Activated CD8-positive, alpha-beta memory T cell treated with anti-CD3 and anti-CD28 coated beads for 36 hours (primary cell): Measurements from ENCODE around the gene ATP9A. TPM values are rescaled to one million over a fixed set of nuclear protein-coding genes. Genes with fewer than 3 reads are reported as not detected.
"Not testable (repeated sequence)": the region's sequence is repeated elsewhere in the genome, so short reads cannot be mapped to it uniquely, and the experiment has no call there.

Experiments used
- CTCF ChIA-PET: fragments of 350-600 bp; sonication (Branson Sonifier 250); formaldehyde crosslinking; loops from one replicate; lab custom pipeline; 2021; ENCODE audit warnings: antibody characterized with exemption; lab: Charles Lee
- POLR2A ChIA-PET: fragments of 350-600 bp; sonication (Branson Sonifier 250); formaldehyde crosslinking; loops from one replicate; lab custom pipeline; 2021; ENCODE audit warnings: antibody characterized with exemption; lab: Charles Lee
- total RNA-seq, 2 experiments: library from RNA; stranded (reverse); gene quantifications; one replicate each; pipeline ENCODE4 v1.2.3, GENCODE V29; 2021

The ATP9A gene
- total RNA-seq, 2 experiments from 2014 or later, result 1.2 to 1.3 TPM

DNA sequence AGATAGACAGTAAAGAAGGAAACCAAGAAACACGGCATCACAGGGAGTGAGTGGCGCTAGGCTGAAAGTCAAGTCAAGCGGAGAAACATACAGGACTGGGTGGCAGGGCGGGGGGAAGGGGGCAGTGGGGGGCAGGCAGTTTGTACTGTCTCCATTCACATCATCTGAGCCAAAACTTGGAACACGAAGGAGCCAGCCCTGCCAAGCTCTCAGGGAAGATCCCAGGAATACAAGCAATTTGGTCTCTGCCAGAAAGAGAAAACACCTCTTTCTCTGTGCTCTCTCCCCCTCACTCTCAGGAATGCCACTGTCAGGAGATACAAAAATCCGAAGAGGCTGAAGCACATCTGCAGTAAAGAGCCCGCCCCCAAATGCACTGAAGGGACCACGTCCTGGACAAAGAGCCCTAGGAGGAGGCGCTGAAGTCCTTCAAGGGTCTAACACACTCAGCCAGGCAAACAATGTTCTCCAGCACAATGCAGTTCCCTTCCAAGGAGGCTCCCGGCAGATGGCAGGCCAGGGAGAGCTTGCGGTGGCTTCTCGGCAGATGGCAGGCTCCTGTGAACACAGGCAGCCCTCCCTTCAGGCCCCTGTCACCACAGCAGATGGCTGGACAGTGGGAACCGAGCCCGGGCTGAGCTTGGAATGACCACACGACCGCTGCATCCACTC lies 90.0 kb downstream of the ATP9A start:
- ChIA-PET CTCF (no interaction called here), POLR2A (no interaction called here)

DNA sequence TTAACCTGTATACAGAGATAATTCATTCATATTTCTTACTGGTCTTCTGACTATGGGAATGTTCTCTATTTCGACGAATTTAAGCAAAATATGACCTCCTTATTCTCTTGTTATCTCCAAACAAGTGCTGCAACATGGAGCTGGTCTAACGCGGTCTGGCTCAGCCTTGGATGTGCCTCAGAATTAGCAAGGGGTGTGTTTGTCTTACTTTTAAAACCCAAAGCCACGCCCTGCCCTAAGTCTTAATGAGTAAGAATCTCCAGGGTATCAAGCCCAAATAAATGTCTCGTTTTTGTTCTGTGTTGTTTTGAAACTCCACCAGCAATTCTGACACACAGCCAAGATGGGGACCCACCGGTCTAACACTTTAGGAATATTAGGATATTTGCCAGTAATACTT lies 99.2 kb downstream of the ATP9A start:
- POLR2A ChIA-PET, result no interaction called here
- CTCF ChIA-PET, result no interaction called here

DNA sequence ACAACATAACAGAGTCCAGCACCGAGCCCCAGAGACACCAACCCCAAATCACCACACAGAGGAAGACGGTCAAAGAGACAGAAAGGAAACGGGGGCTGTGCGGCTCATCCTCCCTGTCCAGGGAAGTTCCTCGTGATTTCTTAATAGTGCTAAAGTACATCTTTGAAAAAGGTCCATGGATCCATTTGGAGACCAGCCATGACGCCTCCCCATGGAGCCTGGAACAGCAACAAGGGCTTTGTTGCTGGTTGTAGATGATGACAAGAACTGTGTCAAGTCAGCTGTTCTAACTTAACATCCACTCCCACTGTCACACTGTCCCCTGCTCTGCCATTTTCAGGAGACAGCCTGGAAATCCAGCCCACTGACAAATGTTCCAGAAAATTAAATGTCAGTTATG lies 99.7 kb downstream of the ATP9A start:
- CTCF ChIA-PET, result interaction anchor here (1.2 kb wide), 1 partner anchor 25 kb away, joined by 3 read pairs; no protein-coding TSS in a partner anchor
- POLR2A ChIA-PET, result no interaction called here

DNA sequence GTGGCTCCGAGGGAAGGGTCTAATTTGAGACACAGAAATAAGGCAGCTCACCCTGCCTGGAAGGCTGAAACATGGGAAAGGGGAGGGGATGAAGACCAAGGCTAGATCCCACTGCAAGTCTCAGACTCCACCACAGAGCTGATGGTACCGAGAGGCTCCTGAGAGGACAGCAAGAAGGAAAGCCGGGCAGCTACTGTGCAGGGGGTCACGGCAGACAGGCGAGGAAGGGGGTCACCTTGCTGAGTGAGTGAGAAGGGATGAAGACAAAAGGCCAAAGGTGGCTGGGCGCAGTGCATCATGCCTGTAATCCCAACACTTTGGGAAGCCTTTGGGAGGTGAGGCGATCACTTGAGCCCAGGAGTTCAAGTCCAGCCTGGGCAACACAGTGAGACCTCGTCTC lies 100.7 kb downstream of the ATP9A start:
- CTCF ChIA-PET, result interaction anchor here (1.2 kb wide), 1 partner anchor 26 kb away, joined by 3 read pairs; no protein-coding TSS in a partner anchor
- POLR2A ChIA-PET, result no interaction called here

DNA sequence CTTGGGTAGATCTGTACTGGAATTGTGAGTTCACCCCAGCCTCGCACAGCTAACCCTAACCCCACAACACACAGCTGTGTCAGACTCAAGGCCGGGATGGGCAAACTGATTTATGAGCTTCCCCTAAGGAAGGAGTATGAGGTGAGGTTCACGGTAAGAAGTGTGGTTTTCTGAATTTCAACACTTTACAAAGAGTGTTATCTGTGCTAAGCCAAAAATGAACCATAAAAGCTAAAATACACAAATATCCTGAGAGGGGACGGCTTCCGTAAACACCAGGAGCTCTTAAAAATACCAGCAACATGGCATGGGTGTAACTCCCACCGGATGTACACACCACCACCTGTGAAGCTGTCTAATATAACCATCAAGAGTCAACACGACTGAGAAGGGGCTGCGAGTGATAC lies 101.2 kb downstream of the ATP9A start:
- CTCF ChIA-PET, result no interaction called here
- POLR2A ChIA-PET, result no interaction called here

DNA sequence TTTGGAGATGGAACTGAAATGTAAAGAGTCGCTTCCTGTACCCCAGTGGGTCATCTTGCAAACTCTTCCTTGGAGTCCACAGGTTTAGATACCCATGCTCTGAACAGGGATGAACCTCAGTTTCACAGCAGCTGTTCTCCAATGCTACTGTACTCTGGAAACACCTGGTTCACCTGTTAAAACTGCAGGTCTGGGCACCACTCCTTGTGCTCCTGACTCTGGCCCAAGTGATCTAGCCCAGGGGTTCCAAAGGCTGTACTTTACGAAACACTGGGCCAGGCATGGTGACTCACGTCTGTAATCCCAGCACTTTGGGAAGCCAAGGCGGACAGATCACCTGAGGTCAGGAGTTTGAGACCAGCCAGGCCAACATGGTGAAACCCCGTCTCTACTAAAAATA lies 102.1 kb downstream of the ATP9A start:
- ChIA-PET CTCF (interaction anchor here (0.5 kb wide), 1 partner anchor 765 kb away, joined by 3 read pairs; no protein-coding TSS in a partner anchor), POLR2A (no interaction called here)

DNA sequence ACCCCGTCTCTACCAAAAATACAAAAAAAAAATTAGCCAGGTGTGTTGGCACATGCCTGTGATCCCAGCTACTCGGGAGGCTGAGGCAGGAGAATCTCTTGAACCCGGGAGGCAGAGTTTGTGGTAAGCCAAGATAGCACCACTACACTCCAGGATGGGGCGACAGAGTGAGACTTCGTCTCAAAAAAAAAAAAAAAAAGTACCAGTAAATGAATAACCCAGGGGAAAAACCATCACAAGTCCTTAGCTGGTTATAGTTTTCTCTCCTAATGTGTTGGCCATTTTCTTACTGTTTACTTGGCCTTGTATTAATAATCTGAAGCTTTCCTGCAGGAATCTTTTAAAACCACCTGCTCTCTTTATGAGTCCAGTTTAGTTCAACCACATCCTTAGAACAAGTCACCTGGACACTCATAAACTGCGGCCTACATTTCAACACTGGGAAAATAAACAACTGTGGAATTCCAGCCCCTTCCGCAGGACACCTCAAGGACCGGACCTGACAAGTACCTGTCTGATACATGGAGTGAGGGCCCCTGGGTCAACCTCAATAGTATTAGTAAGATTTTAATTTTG lies 102.6 kb downstream of the ATP9A start:
- POLR2A ChIA-PET, result no interaction called here
- CTCF ChIA-PET, result interaction anchor here (0.5 kb wide), 1 partner anchor 765 kb away, joined by 3 read pairs; no protein-coding TSS in a partner anchor

DNA sequence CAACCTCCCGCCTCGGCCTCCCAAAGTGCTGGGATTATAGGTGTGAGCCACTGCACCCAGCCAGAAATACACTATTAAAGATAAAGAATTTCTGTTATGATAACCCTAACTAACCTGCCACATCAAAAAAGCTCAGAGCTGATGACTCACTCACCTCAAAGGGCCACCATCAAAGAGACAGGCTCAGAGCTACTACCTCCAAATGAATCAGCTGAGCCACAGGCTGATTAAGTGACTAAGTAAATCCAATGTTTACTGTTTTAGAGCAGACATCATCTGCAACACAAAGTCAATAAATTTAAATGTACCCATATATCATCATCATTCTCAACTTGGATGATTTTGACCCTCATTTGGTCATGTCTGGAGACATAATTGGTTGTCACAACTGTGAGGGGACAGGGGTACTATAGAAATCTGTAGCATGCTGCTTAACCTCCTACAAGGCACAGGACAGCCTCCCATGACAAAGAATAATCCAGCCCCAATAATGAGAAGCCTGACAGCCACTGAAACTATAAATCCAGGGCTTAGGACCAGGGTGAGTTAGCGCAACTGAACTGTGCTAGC lies 106.5 kb downstream of the ATP9A start:
- ChIA-PET POLR2A (interaction anchor here (0.6 to 1.2 kb wide), 3 partner anchors 71 to 518 kb away, joined by 3 to 12 read pairs (median 4); no protein-coding TSS in a partner anchor), CTCF (interaction anchor here (0.6 to 0.7 kb wide), 3 partner anchors 156 to 1696 kb away, joined by 3 to 5 read pairs (median 4); no protein-coding TSS in a partner anchor)

DNA sequence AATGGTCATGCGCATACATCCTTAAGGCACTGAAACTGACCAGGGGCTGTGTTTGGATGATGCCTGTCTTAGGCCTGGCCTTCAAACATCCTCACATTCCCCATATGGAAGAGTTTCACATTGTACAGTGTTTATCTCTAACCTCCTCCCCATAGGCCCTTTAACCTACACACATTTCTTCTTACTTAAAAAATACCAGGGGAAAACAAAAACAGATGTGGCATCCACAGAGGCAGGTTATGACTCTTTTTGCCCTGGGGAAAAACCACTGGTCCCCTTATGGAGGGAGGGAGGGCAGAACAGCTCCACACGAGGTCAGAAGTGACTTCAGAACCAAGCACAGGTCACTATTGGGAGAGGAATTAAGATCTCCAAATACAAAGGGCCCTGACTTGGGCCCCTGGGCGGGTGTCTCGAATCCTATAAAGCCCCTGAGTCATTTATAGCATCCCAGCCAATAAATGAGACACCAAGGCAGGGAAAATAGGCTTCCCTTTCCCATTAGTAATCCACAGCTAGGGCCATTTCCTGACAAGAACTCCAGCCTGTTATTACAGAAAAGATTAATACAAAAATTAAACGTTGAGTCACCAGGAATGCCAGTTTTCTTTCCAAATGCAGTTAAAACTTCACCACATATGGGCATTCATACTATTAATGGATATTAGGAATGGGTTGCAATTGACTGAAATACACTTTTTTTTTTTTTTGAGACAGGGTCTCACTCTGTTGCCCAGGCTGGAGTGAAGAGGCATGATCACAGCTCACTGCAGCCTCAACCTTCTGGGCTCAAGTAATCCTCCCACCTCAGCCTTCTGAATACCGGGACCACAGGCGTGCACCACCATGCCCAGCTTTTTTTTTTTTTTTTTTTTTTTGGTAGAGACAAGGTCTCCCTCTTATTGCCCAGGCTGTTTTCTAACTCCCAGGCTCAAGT lies 107.2 kb downstream of the ATP9A start:
- ChIA-PET CTCF (interaction anchor here (0.6 to 0.7 kb wide), 7 partner anchors 18 to 1834 kb away, joined by 3 to 5 read pairs (median 3); no protein-coding TSS in a partner anchor), POLR2A (interaction anchor here (0.6 to 1.2 kb wide), 3 partner anchors 72 to 518 kb away, joined by 3 to 12 read pairs (median 4); no protein-coding TSS in a partner anchor)

DNA sequence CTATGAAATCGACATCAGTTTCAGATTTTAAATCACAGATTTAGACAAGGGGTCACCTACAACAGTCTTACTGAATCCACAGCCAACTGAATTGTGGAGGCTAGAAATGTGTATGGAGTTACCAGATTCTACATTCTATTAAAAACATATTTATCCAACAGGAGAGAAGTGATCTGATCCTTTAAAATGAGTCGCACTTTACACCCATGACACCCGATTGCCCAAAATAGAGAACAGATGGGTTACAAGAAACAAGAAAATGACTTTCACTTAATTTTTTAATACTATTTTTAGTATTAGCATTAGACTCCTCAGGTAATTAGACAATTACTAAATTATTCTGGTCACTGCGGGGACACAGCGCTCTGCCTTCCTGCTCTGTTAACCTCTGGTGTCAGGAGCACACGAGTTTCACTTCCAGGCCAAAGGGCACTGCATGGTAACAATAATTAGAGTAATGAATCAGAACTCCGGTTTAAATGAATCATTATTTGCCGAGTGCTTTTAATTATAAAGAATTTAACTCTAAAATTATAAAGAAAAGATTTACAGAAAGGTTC lies 108.6 kb downstream of the ATP9A start:
- POLR2A ChIA-PET, result no interaction called here
- CTCF ChIA-PET, result no interaction called here

DNA sequence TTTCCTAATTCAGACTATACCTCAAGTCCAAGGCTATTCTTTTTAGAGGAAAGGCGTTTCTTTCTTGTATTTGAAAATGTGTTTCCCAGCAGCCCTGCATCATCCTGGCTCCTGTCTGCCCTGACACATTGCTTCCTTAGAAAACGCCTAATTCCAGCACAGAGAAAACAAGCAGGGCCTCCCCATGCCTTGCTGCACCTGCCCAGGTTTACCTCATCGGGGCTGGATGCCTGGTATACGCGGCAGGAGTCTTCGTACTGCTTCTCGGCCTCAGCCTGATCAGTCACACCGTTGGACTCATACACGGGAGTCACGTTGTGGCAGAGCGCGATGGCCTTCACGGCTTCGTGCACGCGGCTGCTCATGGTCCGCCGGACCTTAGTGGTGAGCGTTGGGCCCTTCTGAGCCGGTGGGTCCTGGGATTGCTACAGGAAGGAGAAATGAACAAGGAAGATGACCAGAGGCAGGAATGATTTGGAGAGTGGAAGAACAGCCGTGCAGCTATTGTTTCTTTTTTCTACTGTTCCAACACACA lies 111.4 kb downstream of the ATP9A start:
- ChIA-PET CTCF (no interaction called here), POLR2A (no interaction called here)

DNA sequence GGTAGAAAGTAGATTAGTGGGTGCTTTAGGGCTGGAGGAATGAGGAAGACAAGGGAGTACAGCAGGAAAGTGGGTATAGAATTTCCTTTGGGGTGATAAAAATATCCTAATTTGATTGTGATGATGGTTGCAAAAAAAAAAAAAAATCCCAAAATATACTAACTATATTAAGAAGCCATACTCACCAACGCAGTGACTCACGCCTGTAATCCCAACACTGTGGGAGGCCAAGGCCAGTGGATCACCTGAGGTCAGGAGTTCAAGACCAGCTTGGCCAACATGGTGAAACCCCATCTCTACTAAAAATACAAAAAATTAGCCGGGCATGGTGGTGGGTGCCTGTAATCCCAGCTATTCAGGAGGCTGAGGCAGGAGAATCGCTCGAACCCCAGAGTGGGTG lies 112.1 kb downstream of the ATP9A start:
- POLR2A ChIA-PET, result interaction anchor here (0.6 kb wide), 1 partner anchor 598 kb away, joined by 3 read pairs; no protein-coding TSS in a partner anchor
- CTCF ChIA-PET, result not testable (repeated sequence)

DNA sequence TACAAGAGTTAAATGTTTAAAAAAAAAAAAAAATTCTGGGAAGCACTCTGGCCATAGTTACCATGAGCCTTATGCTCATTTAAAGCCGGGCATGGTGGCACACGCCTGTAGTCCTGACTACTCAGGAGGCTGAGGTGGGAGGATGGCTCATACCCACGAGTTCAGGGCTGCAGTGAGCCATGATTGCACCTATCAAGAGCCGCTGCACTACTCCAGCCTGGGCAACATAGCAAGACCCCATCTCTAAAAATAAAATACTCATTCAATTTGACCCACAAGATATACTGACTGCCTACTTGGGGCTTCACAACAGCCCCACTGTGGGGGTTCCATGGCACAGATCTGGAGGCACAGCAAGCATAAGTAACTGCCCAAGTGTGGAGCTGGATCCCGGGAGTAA lies 113.7 kb downstream of the ATP9A start:
- ChIA-PET CTCF (no interaction called here), POLR2A (no interaction called here)

DNA sequence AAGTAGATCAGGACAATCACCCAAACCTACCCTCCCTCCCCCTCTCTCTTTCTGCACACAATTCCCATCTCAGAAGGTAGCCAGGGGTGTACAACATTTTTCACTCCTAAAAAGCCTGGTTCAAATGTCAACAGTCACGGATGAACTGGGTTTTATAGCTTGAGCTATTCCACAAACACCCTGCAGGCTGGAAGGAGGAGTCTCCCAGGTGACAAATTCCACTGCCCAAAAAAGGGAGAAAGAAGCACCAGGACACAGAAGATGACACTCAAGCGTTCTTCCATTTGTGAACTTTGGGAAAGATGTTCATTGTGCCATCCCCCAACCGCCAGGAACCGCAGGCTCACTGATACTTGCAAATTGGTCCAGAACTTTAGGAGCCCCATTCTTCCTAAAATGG lies 114.1 kb downstream of the ATP9A start:
- ChIA-PET POLR2A (no interaction called here), CTCF (no interaction called here)

DNA sequence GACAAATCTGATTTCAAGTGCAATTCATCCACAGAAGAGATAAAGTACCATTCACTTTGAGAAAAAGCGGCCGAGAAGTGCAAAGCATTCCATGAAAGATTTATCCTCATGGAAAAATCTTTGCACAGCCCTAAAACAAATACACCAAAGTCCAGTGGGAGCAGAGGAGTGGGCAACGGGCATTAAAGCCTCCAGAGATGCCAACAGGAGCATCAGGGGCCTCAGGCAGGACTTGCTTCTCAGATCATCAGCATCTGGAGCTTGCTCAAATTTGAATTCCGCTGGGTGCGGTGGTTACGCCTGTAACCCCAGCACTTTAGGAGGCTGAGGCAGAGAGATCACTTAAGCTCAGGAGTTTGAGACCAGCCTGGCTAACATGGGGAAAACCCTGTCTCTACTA lies 115.0 kb downstream of the ATP9A start:
- ChIA-PET POLR2A (no interaction called here), CTCF (no interaction called here)

DNA sequence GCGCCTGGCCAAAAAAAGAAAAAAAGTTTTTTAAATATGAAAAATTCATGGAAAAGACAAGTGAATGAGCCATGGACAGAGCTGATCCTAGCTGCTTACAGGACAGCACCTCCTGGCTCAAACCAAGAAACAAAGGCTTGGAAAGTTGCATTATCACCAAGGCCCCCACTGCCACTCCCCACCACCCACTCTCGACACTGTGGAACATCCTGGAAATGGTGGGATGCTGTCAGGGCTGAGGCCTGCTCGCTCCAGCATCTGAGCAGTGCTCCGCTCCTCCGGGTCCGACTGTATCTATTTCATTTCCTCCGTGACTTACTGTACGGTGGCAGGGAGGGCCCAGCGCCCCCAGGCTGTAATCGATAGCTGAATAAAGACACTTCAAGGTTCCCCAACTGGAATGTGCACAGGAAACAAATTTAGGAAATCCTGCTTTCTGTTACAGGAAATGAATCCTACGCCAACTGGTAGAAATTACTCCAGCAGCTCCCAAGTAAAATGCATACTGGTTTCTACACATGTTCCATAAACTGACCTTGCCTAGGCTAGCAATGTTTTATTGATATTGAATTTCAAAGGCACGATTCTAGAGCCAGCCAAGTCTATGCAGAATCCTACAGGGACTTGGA lies 116.2 kb downstream of the ATP9A start:
- ChIA-PET POLR2A (no interaction called here), CTCF (interaction anchor here (0.6 kb wide), 1 partner anchor 449 kb away, joined by 4 read pairs; no protein-coding TSS in a partner anchor)

DNA sequence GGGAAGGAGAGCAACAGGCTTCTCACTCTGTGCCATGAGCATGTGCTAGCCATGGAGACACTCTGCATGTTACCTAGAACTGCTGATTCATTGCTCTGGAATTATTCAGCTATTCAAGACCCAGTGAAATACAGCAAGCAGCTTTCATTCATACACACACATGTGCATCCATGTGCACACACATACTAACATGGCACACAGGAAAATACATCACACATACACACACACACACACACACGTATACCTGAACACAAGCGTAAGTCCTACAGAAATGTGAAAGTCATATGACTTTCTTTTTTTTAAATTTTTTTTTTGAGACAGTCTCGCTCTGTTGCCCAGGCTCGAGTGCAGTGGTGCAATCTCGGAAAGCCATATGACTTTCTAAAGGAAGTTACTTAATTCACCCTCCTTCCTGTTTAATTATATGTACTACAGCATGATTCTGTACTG lies 117.5 kb downstream of the ATP9A start:
- CTCF ChIA-PET, result interaction anchor here (0.6 kb wide), 1 partner anchor 26 kb away, joined by 3 read pairs; no protein-coding TSS in a partner anchor
- POLR2A ChIA-PET, result no interaction called here

DNA sequence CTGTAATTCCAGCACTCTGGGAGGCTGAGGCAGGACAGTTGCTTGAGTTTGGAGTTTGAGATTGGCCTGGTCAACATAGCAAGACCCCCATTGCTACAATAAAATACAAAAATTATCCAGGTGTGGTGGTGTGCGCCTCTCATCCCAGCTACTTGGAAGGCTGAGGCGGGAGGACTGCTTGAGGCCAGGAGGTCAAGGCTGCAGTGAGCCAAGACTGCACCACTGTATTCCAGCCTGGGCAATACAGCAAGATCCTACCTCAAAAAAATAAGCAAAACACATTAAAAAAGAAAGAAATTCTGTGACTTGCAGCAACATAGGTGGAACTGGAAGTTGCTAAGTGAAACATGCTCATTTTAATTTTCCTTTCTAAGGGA lies 119.6 kb downstream of the ATP9A start:
- CTCF ChIA-PET, result no interaction called here
- POLR2A ChIA-PET, result no interaction called here
